Keratinocyte (primary cell): ENCODE data around the gene MEIS2. TPM values are rescaled to one million over a fixed set of nuclear protein-coding genes. Genes with fewer than 3 reads are reported as not detected.

ENCODE experiments used
- DNase-seq: peaks from one replicate; pipeline ENCODE4 v3.0.0-alpha.2; 2011; ENCODE audit warnings: low read depth, missing footprints, low spot score
- FAIRE-seq: peaks from 2 replicates; lab custom pipeline; 2011; peaks lifted over from hg19 to GRCh38; lab: Jason Lieb, UNC
- H2AFZ ChIP-seq: 2 replicates; pipeline ENCODE4 v1.6.0; 2012; ENCODE audit warnings: low read length, control low read depth, inconsistent platforms; ENCODE audit not compliant: control insufficient read depth
- H3K27ac ChIP-seq: 2 replicates; pipeline ENCODE4 v1.5.1; 2011; ENCODE audit warnings: low read length; ENCODE audit not compliant: control insufficient read depth, insufficient read depth
- H3K27me3 ChIP-seq: 3 replicates; pipeline ENCODE4 v1.6.0; 2011; ENCODE audit warnings: low read length; ENCODE audit not compliant: control insufficient read depth, insufficient read depth; ENCODE audit errors: extremely low read depth
- H3K36me3 ChIP-seq, 2 experiments: 2 replicates in 1 of 2; 3 replicates in 1 of 2; pipeline ENCODE4 v1.5.1; 2011; ENCODE audit warnings: low read length in 2 of 2, mild to moderate bottlenecking in 1 of 2; ENCODE audit not compliant: control insufficient read depth in 2 of 2, insufficient read depth in 2 of 2; ENCODE audit errors: extremely low read depth in 1 of 2
- H3K4me1 ChIP-seq: 3 replicates; pipeline ENCODE4 v1.5.1; 2011; ENCODE audit warnings: low read length; ENCODE audit not compliant: control insufficient read depth, insufficient read depth; ENCODE audit errors: extremely low read depth
- H3K4me2 ChIP-seq: 3 replicates; pipeline ENCODE4 v1.6.0; 2011; ENCODE audit warnings: low read depth, low read length; ENCODE audit not compliant: control insufficient read depth, insufficient read depth; ENCODE audit errors: extremely low read depth
- H3K4me3 ChIP-seq, 3 experiments: fragments of 200-600 bp in 1 of 3; sonication (generic) in 1 of 3; 2 replicates in 2 of 3; 3 replicates in 1 of 3; pipeline ENCODE4 v1.5.1; 2011 to 2016; ENCODE audit warnings: low read length in 3 of 3, mild to moderate bottlenecking in 3 of 3, control low read depth in 2 of 3, inconsistent platforms in 1 of 3, low read depth in 1 of 3, mixed read lengths in 1 of 3, mixed run types in 1 of 3, moderate library complexity in 1 of 3; ENCODE audit not compliant: control insufficient read depth in 2 of 3, insufficient read depth in 2 of 3; ENCODE audit errors: extremely low read depth in 1 of 3
- H3K79me2 ChIP-seq: 2 replicates; pipeline ENCODE4 v1.6.0; 2012; ENCODE audit warnings: low read length; ENCODE audit not compliant: control insufficient read depth, insufficient read depth
- H3K9ac ChIP-seq: 3 replicates; pipeline ENCODE4 v1.6.0; 2011; ENCODE audit warnings: low read length; ENCODE audit not compliant: control insufficient read depth, insufficient read depth; ENCODE audit errors: extremely low read depth
- H3K9me1 ChIP-seq: 3 replicates; pipeline ENCODE4 v1.6.0; 2011; ENCODE audit warnings: low read length; ENCODE audit not compliant: control insufficient read depth, insufficient read depth; ENCODE audit errors: extremely low read depth
- H3K9me3 ChIP-seq: 2 replicates; pipeline ENCODE4 v1.5.1; 2012; ENCODE audit warnings: low read depth, low read length; ENCODE audit not compliant: control insufficient read depth
- H4K20me1 ChIP-seq: 3 replicates; pipeline ENCODE4 v1.6.0; 2011; ENCODE audit warnings: low read length; ENCODE audit not compliant: control insufficient read depth, insufficient read depth; ENCODE audit errors: extremely low read depth
- EZH2 ChIP-seq: IDR thresholded peaks from one replicate; pipeline ENCODE4 v1.6.1; 2012; ENCODE audit warnings: inconsistent platforms, mild to moderate bottlenecking, low read length, moderate library complexity
- dilution Hi-C: fragments of 300-500 bp; cut with MboI; formaldehyde crosslinking; loops from one replicate; pipeline ENCODE4 v1.7.0; 2020; ENCODE audit warnings: low sequenced_read_pairs; ENCODE audit not compliant: extremely low pct_ligation_motif_present
- polyA plus RNA-seq, 5 experiments: library from polyadenylated mRNA; depleted of rRNA in 3 of 5; stranded (reverse) in 3 of 5; stranded (forward) in 1 of 5; unstranded in 1 of 5; fragments of >200 nt; gene quantifications; 1 replicate in 1 of 5; 2 replicates in 3 of 5; 3 replicates in 1 of 5; pipeline versions ENCODE4 v1.2.1 to v1.2.3, GENCODE V29; 2011 to 2012; ENCODE audit warnings: missing spikeins in 2 of 5, low read depth in 1 of 5, low replicate concordance in 1 of 5
- TF ChIP-seq, protein P1 (sequence below), 3 experiments: IDR thresholded peaks in 1 of 3; conservative IDR thresholded peaks in 1 of 3; optimal IDR thresholded peaks in 1 of 3; 2 replicates in 2 of 3; 3 replicates in 1 of 3; pipeline versions ENCODE3 to v1.5.1; 2011; ENCODE audit warnings: low read length in 3 of 3, mild to moderate bottlenecking in 3 of 3, moderate library complexity in 2 of 3, control low read depth in 1 of 3, inconsistent platforms in 1 of 3; ENCODE audit not compliant: insufficient read depth in 2 of 3; ENCODE audit errors: extremely low read depth in 1 of 3

MEIS2 gene
- polyA plus RNA-seq, 1 donor (not counting 4 experiments of a cell fraction or from before 2014, with no cell fraction given), result 11.4 TPM

DNA sequence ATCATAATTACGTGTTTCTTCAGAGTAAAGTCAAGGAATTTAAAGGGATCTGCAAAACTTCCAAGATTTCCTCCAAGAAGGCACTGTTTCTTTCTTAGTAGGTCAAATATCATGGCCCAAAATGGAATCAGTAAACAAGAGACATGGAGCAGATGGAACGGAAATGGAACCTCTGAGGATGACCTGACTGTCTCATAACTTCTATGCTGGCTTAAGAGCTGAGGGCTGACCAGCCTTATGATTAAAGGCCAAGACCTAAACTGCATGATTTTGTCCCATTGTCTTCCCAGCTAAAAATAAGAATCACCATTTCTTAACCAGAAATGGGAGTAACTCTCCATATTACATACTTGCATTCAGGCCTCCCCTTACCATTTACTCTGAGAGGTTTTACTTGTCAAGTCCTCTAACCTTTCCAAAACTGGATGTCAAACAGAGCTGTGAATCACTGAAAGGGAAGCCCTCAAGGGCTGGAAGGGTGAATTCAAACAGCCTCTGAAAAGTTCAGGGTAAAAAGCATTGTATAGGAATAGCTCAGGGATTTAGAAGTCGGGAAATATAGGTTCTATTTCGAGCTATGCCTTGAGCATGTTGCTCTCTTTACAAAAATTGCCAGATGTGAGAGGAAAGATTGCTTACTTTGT, 103.7 kb downstream of the MEIS2 start:
- Histone ChIP-seq H3K27me3 (no peaks in the 10 kb centered on the region), H3K4me3 (no peak overlapping the region), H3K9me1 (no peaks in the 10 kb centered on the region), H3K9ac (no peak overlapping the region), H2AFZ (no peak overlapping the region), H3K4me2 (no peak overlapping the region), H3K4me1 (no peaks in the 10 kb centered on the region), H3K79me2 (no peaks in the 10 kb centered on the region), H3K36me3 (no peaks in the 10 kb centered on the region), H3K27ac (no peak overlapping the region), H4K20me1 (no peaks in the 10 kb centered on the region), H3K9me3 (no peaks in the 10 kb centered on the region)
- TF ChIP-seq, protein P1, sequence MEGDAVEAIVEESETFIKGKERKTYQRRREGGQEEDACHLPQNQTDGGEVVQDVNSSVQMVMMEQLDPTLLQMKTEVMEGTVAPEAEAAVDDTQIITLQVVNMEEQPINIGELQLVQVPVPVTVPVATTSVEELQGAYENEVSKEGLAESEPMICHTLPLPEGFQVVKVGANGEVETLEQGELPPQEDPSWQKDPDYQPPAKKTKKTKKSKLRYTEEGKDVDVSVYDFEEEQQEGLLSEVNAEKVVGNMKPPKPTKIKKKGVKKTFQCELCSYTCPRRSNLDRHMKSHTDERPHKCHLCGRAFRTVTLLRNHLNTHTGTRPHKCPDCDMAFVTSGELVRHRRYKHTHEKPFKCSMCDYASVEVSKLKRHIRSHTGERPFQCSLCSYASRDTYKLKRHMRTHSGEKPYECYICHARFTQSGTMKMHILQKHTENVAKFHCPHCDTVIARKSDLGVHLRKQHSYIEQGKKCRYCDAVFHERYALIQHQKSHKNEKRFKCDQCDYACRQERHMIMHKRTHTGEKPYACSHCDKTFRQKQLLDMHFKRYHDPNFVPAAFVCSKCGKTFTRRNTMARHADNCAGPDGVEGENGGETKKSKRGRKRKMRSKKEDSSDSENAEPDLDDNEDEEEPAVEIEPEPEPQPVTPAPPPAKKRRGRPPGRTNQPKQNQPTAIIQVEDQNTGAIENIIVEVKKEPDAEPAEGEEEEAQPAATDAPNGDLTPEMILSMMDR (optimal IDR thresholded peaks at IDR 0.05 in 1 of 3, IDR thresholded peaks at IDR 0.05 in 1 of 3, conservative IDR thresholded peaks at IDR 0.05 in 1 of 3; ENCODE audit: extremely low read depth in 1 of 3, insufficient read depth in 2 of 3, low read length in 3 of 3), result no peak
- TF ChIP-seq EZH2, result no peak
- FAIRE-seq, result no peak
- no peak for DNase-seq
- dilution Hi-C loops, result no loop called here

DNA sequence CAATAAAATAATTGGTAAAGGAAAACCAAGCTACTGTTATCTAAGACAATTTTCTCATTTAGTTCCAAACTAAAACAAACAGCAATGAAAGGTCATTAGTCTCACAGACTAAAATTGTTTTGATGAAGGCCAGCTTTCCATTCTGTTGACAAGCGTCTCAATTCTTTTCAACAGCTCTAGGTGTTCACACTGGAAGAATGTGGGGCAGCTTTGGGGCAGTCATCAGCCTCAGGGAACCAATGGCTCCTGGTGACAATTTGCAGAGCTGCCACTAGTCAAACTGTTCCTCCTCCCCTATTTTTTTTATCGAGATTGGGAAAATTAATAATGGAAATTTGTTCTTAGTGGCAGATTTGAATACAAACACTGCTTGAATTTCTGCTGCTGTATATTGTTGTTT, 104.2 kb downstream of the MEIS2 start:
- H3K79me2 ChIP-seq, result no peaks in the 10 kb centered on the region
- dilution Hi-C loops, result no loop called here
- TF ChIP-seq EZH2, result no peak
- TF ChIP-seq, protein P1 (optimal IDR thresholded peaks at IDR 0.05 in 1 of 3, IDR thresholded peaks at IDR 0.05 in 1 of 3, conservative IDR thresholded peaks at IDR 0.05 in 1 of 3; ENCODE audit: extremely low read depth in 1 of 3, insufficient read depth in 2 of 3, low read length in 3 of 3), result no peak
- H3K27me3 ChIP-seq, result no peaks in the 10 kb centered on the region
- no peak overlapping the region for H2AFZ ChIP-seq
- H3K27ac ChIP-seq, result no peak overlapping the region
- no peak overlapping the region for H3K9ac ChIP-seq
- DNase-seq, result no peak
- no peak overlapping the region for H3K4me2 ChIP-seq
- H3K4me1 ChIP-seq, result no peaks in the 10 kb centered on the region
- H4K20me1 ChIP-seq, result no peaks in the 10 kb centered on the region
- no peaks in the 10 kb centered on the region for H3K9me3 ChIP-seq
- no peak overlapping the region for H3K4me3 ChIP-seq
- no peaks in the 10 kb centered on the region for H3K36me3 ChIP-seq
- no peaks in the 10 kb centered on the region for H3K9me1 ChIP-seq
- FAIRE-seq, result no peak
